ENCODE measurements around the gene ST7.

GRCh38 chr7:117041007-117041406 lies 87.7 kb downstream of the ST7 start:
- no peak for TF ChIP-seq ARNT (IDR thresholded peaks at IDR 0.05)
- no peak for TF ChIP-seq SUZ12 (IDR thresholded peaks at IDR 0.05)
- TF ChIP-seq BHLHE40 (IDR thresholded peaks at IDR 0.05; ENCODE audit: borderline replicate concordance): no peak
- no peak for TF ChIP-seq ELF4 (IDR thresholded peaks at IDR 0.05)
- no peak for TF ChIP-seq FOXK2 (IDR thresholded peaks at IDR 0.05)
- TF ChIP-seq FOXA1 (IDR thresholded peaks at IDR 0.05): no peak
- no peak for TF ChIP-seq ZNF384 (IDR thresholded peaks at IDR 0.05)
- no peak for TF ChIP-seq SP1 (IDR thresholded peaks at IDR 0.05)
- no peak for TF ChIP-seq FOXM1 (IDR thresholded peaks at IDR 0.05; ENCODE audit: borderline replicate concordance)
- TF ChIP-seq PKNOX1 (IDR thresholded peaks at IDR 0.05): no peak
- no peak for TF ChIP-seq HDGF (IDR thresholded peaks at IDR 0.05; ENCODE audit: borderline replicate concordance)

Data from HEK293T (cell line).